Pancreas (tissue), 10 donors: ENCODE data around the gene SLC25A3. TPM values are rescaled to one million over a fixed set of nuclear protein-coding genes. Genes with fewer than 3 reads are reported as not detected.

Source experiments
- ATAC-seq, 4 donors: fragments of 200-7000 bp; cut with Tn5 transposase; one replicate each; pipeline versions ENCODE4 v1.8.0 to v1.9.1; 2020; ENCODE audit warnings: mild to moderate bottlenecking in 4 of 4, moderate library complexity in 4 of 4
- DNase-seq, 6 donors: peaks; one replicate each; pipeline ENCODE4 v3.0.0-alpha.2; 2020
- FAIRE-seq: peaks from 2 replicates; lab custom pipeline; 2012; peaks lifted over from hg19 to GRCh38; lab: Jason Lieb, UNC
- H3K27ac ChIP-seq, 4 donors: fragments of 200-600 bp; sonication (generic); 1 replicate in 3 of 4; 2 replicates in 1 of 4; pipeline versions ENCODE4 v1.5.0 to v1.8.0; 2020
- H3K27me3 ChIP-seq, 4 donors: fragments of 200-600 bp; one replicate each; pipeline ENCODE4 v1.8.0; 2021
- H3K36me3 ChIP-seq, 3 donors: fragments of 200-600 bp; sonication (generic) in 1 of 3; one replicate each; pipeline versions ENCODE4 v1.5.0 to v1.8.0; 2020 to 2021
- H3K4me1 ChIP-seq, 3 donors: fragments of 200-600 bp; one replicate each; pipeline ENCODE4 v1.8.0; 2021
- H3K4me3 ChIP-seq, 4 donors: fragments of 200-600 bp; sonication (generic) in 2 of 4; one replicate each; pipeline versions ENCODE4 v1.5.0 to v1.8.0; 2020 to 2021
- H3K9me3 ChIP-seq, 4 donors: fragments of 200-600 bp; one replicate each; pipeline ENCODE4 v1.8.0; 2021
- CTCF ChIP-seq, 4 donors: fragments of 200-600 bp; sonication (generic) in 3 of 4; IDR thresholded peaks; one replicate each; pipeline versions ENCODE4 v1.5.0 to v1.8.0; 2021; ENCODE audit warnings: antibody characterized with exemption in 4 of 4
- whole genome bisulfite sequencing, 2 donors: extraction: QIAGEN DNeasy Blood & Tissue Kit; methylation state at CpG; one replicate each; pipeline ENCODE4 v1.1.7; 2013; 5-methylcytosine and 5-hydroxymethylcytosine counted together
- intact Hi-C, 3 donors: fragments of 100-400 bp; cut with DNase I; formaldehyde crosslinking; loops; one replicate each; pipeline versions ENCODE4 v1.11.1 to v1.14.2; 2022
- polyA plus RNA-seq, 2 donors: library from polyadenylated mRNA; stranded (reverse); fragments of 200-250 nt; gene quantifications; one replicate each; pipeline ENCODE4 v1.2.3, GENCODE V29; 2013
- total RNA-seq, 6 donors: library from RNA; stranded (reverse); fragmentation: NEBNext Ultra II Directional in 4 of 6; extraction: Animal tissue kit (Norgen Biotek cat#: 25700) in 4 of 6; gene quantifications; one replicate each; pipeline versions ENCODE4 v1.2.1 to v1.2.4, GENCODE V29; 2021 to 2023
- donor health status: healthy with polysubstance abuse.
- donor health status: DM: no; HTN: no; CAD: no; lungs with moderate emphysema.
- donor health status: DM: no; HTN: no; CAD: no.
- donor health status: control.
- donor health status: control.
- donor health status: Bipolar disorder and iron deficiency.
- donor health status: DM: yes; HTN: yes; CAD: no.
- donor health status: DM: no; HTN: no; CAD: no.
- donor health status: DM: no; HTN: no; CAD: no.
- donor health status: DM: yes; HTN: yes; CAD: no.

Gene SLC25A3
- total and polyA plus RNA-seq, 8 donors = 133 to 343 (median 238) TPM

- H3K9me3 ChIP-seq = no peaks in the 10 kb centered on the region
- FAIRE-seq (no peak), ATAC-seq (no peak), DNase-seq (no peak)
- no peak overlapping the region for H3K4me3 ChIP-seq
- WGBS, 2 donors = 69% methylated on average over 5 of the region's 5 CpGs
- TF ChIP-seq CTCF (IDR thresholded peaks at IDR 0.05) = no peak
- no peak overlapping the region for H3K27ac ChIP-seq
- intact Hi-C loops = loop anchor here in 1 of 3 donors (10.0 kb wide), 1 partner anchor 425 kb away; no protein-coding TSS in a partner anchor
- no peaks in the 10 kb centered on the region for H3K36me3 ChIP-seq
- H3K27me3 ChIP-seq = no peaks in the 10 kb centered on the region
- H3K4me1 ChIP-seq = no peaks in the 10 kb centered on the region
Measured at GRCh38 chr12:98579347-98579746, 14.1 kb upstream of the SLC25A3 start.

DNA sequence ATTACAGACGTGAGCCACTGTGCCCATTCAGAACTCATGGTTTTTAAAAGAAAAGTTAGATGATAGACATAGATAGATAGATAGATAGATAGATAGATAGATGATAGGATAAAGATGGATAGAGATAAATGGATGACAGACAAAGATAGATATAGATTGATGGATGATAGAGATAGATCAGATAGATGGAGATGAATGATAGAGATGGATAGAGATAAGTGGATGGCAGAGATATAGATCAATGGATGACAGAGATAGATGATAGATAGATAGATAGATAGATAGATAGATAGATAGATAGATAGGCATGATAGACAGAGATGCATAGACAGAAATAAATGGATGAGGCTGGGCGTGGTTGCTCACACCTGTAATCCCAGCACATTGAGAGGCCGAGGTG is 13.7 kb upstream of the SLC25A3 start:
- FAIRE-seq = no peak
- no peak for DNase-seq
- Histone ChIP-seq H3K27ac (no peak overlapping the region), H3K27me3 (no peaks in the 10 kb centered on the region), H3K4me3 (no peak overlapping the region), H3K36me3 (no peaks in the 10 kb centered on the region), H3K4me1 (no peaks in the 10 kb centered on the region), H3K9me3 (no peaks in the 10 kb centered on the region)
- intact Hi-C loops = loop anchor here in 1 of 3 donors (10.0 kb wide), 1 partner anchor 425 kb away; no protein-coding TSS in a partner anchor
- TF ChIP-seq CTCF (IDR thresholded peaks at IDR 0.05) = no peak
- no peak for ATAC-seq
- WGBS, 2 donors = 84 to 87% methylated on average over 3 of the region's 3 CpGs

DNA sequence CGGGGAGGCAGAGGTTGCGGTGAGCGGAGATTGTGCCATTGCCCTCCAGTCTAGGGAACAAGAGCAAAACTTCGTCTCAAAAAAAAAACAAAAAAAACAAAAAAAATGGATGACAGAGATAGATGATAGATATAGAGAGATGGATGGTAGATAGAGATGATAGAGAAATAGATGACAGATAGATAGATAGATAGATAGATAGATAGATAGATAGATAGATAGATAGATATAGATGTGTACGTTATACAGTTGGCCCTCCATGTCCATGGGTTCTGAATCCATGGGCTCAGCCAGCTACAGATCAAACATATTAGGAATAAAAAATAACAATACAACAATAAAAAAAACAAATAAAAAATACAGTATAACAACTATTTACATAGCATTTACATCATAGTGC is 12.8 kb upstream of the SLC25A3 start:
- Histone ChIP-seq H3K27me3 (no peaks in the 10 kb centered on the region), H3K36me3 (no peaks in the 10 kb centered on the region), H3K27ac (no peak overlapping the region), H3K9me3 (no peaks in the 10 kb centered on the region), H3K4me1 (no peaks in the 10 kb centered on the region), H3K4me3 (no peak overlapping the region)
- intact Hi-C loops = no loop called here
- WGBS, 2 donors = 86 to 87% methylated on average over 5 of the region's 5 CpGs
- no peak for ATAC-seq
- DNase-seq = no peak
- TF ChIP-seq CTCF (IDR thresholded peaks at IDR 0.05) = no peak
- FAIRE-seq = no peak

DNA sequence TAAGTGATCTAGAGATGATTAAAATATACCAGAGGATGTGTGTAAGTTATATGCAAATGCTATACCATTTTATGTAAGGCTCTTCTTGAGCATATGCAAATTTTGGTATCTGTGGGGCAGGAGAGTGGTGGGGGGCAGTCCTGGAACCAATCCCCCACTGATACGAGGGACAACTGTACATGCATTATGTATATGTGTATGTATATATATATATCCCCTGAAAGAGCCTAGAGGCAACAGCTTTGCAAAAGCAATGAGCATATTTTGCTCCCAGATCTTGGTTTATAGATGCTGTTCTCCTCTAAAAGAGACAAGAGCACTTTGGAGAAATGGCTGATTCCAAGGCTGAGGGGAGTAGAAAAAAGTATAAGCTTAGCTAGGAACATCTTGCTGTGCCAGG is 12.4 kb upstream of the SLC25A3 start:
- TF ChIP-seq CTCF (IDR thresholded peaks at IDR 0.05) = no peak
- Histone ChIP-seq H3K27me3 (no peaks in the 10 kb centered on the region), H3K4me1 (no peaks in the 10 kb centered on the region), H3K9me3 (no peaks in the 10 kb centered on the region), H3K36me3 (no peaks in the 10 kb centered on the region), H3K4me3 (no peak overlapping the region), H3K27ac (no peak overlapping the region)
- ATAC-seq (no peak), DNase-seq (no peak), FAIRE-seq (no peak)
- 72 to 84% methylated on average over 1 of the region's 1 CpG for WGBS, 2 donors
- intact Hi-C loops = no loop called here

- no peak overlapping the region for H3K4me3 ChIP-seq
- no peaks in the 10 kb centered on the region for H3K27me3 ChIP-seq
- H3K9me3 ChIP-seq = no peaks in the 10 kb centered on the region
- no peak for FAIRE-seq
- TF ChIP-seq CTCF (IDR thresholded peaks at IDR 0.05) = no peak
- no peaks in the 10 kb centered on the region for H3K4me1 ChIP-seq
- intact Hi-C loops = no loop called here
- 30 to 36% methylated on average over 6 of the region's 6 CpGs for WGBS, 2 donors
- H3K36me3 ChIP-seq = no peaks in the 10 kb centered on the region
- ATAC-seq = no peak
- no peak for DNase-seq
- no peak overlapping the region for H3K27ac ChIP-seq
Measured at GRCh38 chr12:98582093-98582492, 11.4 kb upstream of the SLC25A3 start.
